SU-DHL-6 (cell line): ENCODE measurements around the gene TNIK.

ENCODE experiments used
- CTCF ChIP-seq: fragments of 200-600 bp; sonication (generic); IDR thresholded peaks from one replicate; pipeline ENCODE4 v1.5.1; 2017; ENCODE audit warnings: antibody characterized with exemption, mild to moderate bottlenecking, low read length, moderate library complexity; ENCODE audit not compliant: insufficient read depth, poor library complexity, severe bottlenecking
- EZH2phosphoT487 ChIP-seq: fragments of 200-600 bp; sonication (generic), shearing (Covaris generic); conservative IDR thresholded peaks from 2 replicates; pipeline ENCODE4 v1.6.1; 2018; ENCODE audit warnings: mild to moderate bottlenecking, antibody characterized with exemption, low read length, moderate library complexity, mixed read lengths

DNA sequence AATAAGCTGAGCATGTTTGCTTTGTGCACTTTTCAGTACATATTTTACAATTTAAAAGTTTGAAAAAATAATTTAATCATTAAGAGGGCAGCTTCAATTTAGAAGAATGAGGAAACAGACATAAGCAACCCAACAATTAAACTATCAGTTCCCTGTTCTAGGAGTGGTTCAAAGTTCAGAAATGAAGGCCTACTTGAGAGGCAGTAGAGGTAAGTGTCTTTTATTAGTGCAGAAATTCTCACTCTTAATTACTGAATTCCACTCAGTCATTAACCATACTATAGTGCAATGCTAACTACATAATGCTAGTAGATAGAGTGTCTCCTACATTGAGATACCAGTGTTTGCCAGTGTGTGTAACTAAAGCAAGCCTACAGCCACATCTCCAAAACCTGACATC is 73.1 kb downstream of the TNIK start:
- TF ChIP-seq CTCF: no peak
- no peak for TF ChIP-seq EZH2phosphoT487
